Colon (tissue), 2 donors: Measurements from ENCODE around the gene OR14J1.
"Not testable (repeated sequence)": the region's sequence is repeated elsewhere in the genome, so short reads cannot be mapped to it uniquely, and the experiment has no call there.

Experiments
- FAIRE-seq: peaks from 2 replicates; lab custom pipeline; 2012; peaks lifted over from hg19 to GRCh38; lab: Jason Lieb, UNC
- donor health status: control.
- donor health status: control.

Gene OR14J1, protein sequence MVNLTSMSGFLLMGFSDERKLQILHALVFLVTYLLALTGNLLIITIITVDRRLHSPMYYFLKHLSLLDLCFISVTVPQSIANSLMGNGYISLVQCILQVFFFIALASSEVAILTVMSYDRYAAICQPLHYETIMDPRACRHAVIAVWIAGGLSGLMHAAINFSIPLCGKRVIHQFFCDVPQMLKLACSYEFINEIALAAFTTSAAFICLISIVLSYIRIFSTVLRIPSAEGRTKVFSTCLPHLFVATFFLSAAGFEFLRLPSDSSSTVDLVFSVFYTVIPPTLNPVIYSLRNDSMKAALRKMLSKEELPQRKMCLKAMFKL

GRCh38 chr6:29301316-29301715, at the start of gene OR14J1:
TSS of gene OR14J1 (plus strand) at chr6:29301701. CDS start at chr6:29306690, 4,989 bp downstream.
- no peak for FAIRE-seq

GRCh38 chr6:29251736-29252135, 49.8 kb upstream of the OR14J1 start:
- no peak for FAIRE-seq

- FAIRE-seq, result no peak
These were observed 46.0 kb upstream of the OR14J1 start for GRCh38 chr6:29255530-29255929.

GRCh38 chr6:29259721-29260120, 41.8 kb upstream of the OR14J1 start:
- no peak for FAIRE-seq

- FAIRE-seq, result no peak
These were observed 38.5 kb upstream of the OR14J1 start for GRCh38 chr6:29263001-29263400.

- FAIRE-seq, result no peak
These were observed 7.0 kb upstream of the OR14J1 start for GRCh38 chr6:29294499-29294914.

GRCh38 chr6:29295181-29295585, 6.3 kb upstream of the OR14J1 start:
- no peak for FAIRE-seq

- no peak for FAIRE-seq
These were observed 5.9 kb upstream of the OR14J1 start for GRCh38 chr6:29295623-29296022.

- no peak for FAIRE-seq
These were observed 18.4 kb downstream of the OR14J1 start for GRCh38 chr6:29319931-29320330.

GRCh38 chr6:29323332-29323731, 21.8 kb downstream of the OR14J1 start:
- FAIRE-seq, result not testable (repeated sequence)

- no peak for FAIRE-seq
These were observed 24.3 kb downstream of the OR14J1 start for GRCh38 chr6:29325777-29326176.

- FAIRE-seq, result no peak
These were observed 31.2 kb downstream of the OR14J1 start for GRCh38 chr6:29332676-29333075.

DNA sequence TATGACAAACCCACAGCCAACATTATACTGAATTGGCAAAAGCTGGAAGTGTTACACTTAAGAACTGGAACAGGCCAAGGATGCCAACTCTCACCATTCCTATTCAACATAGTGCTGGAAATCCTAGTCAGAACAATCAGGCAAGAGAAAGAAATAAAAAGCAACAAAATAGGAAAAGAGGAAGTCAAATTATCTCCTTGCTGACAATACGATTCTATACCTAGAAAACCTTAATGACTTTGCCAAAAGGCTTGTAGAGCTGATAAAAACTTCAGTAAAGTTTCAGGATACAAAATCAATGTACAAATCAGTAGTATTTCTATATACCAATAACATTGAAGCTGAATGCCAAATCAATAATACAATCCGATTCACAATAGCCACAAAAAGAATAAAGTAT, 34.8 kb downstream of the OR14J1 start:
- FAIRE-seq, result no peak

GRCh38 chr6:29345380-29345779, 43.9 kb downstream of the OR14J1 start:
- no peak for FAIRE-seq

DNA sequence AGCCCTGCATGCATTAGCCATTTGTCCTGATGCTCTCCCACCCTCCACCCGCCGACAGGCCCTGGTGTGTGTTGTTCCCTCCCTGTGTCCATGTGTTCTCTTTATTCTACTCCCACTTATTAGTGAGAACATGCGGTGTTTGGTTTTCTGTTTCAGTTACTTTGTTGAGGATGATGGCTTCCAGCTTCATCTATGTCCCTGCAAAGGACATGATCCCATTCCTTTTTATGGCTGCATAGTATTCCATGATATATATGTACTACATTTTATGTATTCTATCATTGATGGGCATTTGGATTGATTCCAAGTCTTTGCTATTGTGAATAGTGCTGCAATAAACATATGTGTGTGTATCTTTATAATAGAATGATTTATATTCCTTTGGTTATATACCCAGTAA, 47.8 kb downstream of the OR14J1 start:
- not testable (repeated sequence) for FAIRE-seq

DNA sequence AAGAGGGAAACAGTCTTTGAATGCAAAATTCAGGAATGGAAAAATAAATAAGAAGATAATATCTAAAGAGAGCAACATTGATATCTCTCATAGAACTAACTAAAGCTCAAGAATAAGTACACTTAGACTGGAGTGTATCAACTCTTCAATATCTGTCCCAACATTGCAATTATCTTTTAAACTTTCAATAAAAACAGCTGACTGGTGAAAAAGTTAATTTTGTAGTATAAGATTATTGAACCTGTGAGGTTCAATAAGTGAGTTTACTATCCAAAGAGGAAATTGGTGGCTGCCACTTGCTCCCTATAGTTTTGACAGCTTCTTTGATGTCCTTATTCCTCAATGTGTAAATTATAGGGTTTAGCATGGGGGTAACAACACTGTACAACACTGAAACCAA, 53.5 kb downstream of the OR14J1 start:
- no peak for FAIRE-seq

DNA sequence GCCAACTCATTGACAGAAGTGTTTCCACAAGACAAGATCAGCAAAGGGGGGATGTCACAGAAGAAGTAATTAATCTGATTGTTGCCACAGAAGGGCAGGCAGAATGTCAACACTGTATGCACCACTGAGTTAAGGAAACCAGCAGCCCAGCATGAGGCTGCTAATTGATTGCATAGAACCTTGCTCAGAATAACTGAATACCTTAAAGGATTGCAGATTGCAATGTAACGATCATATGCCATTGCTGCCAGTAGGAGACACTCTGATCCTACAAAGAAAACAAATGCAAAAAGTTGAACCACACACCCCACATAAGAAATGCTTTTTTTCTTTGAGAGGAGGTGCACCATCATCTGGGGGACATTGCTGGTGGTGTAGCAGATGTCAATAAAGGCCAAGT, 54.1 kb downstream of the OR14J1 start:
- FAIRE-seq, result no peak
